Measurements from ENCODE around the gene KANTR. TPM values are rescaled to one million over a fixed set of nuclear protein-coding genes. Genes with fewer than 3 reads are reported as not detected.

KANTR gene
- total RNA-seq, 1 donor from 2014 or later, result 14.4 TPM

DNA sequence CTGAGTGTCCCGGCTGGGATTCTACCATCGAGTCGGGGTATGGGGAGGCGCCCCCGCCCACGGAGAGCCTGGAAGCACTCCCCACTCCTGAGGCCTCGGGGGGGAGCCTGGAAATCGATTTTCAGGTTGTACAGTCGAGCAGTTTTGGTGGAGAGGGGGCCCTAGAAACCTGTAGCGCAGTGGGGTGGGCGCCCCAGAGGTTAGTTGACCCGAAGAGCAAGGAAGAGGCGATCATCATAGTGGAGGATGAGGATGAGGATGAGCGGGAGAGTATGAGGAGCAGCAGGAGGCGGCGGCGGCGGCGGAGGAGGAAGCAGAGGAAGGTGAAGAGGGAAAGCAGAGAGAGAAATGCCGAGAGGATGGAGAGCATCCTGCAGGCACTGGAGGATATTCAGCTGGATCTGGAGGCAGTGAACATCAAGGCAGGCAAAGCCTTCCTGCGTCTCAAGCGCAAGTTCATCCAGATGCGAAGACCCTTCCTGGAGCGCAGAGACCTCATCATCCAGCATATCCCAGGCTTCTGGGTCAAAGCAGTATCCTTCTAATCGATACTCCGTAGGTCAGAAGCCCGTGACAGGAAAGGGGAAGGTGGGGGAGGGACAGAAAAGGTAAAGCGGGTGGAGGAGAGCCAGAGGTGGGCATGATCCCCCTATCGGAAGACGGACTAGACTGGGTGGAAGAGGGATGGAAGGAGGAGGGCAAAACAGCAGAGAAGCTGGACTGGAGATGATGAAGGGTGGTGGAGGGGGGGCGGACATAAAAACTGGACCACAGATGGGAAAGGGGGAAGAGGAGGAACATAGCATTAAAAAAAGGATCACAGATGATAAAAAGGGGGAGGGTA is 10.9 kb upstream of the KANTR start:
- peak; percentile 50 for DNase-seq (ENCODE audit: extremely low spot score, unreplicated experiment)
- H3K27ac Mint-ChIP-seq, result peak overlapping the region; percentile 79
- peak overlapping the region; percentile 95 for H3K4me3 Mint-ChIP-seq
- TF ChIP-seq, protein P1, sequence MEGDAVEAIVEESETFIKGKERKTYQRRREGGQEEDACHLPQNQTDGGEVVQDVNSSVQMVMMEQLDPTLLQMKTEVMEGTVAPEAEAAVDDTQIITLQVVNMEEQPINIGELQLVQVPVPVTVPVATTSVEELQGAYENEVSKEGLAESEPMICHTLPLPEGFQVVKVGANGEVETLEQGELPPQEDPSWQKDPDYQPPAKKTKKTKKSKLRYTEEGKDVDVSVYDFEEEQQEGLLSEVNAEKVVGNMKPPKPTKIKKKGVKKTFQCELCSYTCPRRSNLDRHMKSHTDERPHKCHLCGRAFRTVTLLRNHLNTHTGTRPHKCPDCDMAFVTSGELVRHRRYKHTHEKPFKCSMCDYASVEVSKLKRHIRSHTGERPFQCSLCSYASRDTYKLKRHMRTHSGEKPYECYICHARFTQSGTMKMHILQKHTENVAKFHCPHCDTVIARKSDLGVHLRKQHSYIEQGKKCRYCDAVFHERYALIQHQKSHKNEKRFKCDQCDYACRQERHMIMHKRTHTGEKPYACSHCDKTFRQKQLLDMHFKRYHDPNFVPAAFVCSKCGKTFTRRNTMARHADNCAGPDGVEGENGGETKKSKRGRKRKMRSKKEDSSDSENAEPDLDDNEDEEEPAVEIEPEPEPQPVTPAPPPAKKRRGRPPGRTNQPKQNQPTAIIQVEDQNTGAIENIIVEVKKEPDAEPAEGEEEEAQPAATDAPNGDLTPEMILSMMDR (conservative IDR thresholded peaks at IDR 0.05), result no peak
- peaks cover 31% of the 10 kb centered on the region for H3K4me1 Mint-ChIP-seq (ENCODE audit: unreplicated experiment)
- no peaks in the 10 kb centered on the region for H3K27me3 Mint-ChIP-seq
- peaks cover 13% of the 10 kb centered on the region for H3K36me3 Mint-ChIP-seq
- no peaks in the 10 kb centered on the region for H3K9me3 Mint-ChIP-seq

- H3K36me3 Mint-ChIP-seq, result peaks cover 13% of the 10 kb centered on the region
- H3K4me3 Mint-ChIP-seq, result peak overlapping the region; percentile 95
- no peaks in the 10 kb centered on the region for H3K9me3 Mint-ChIP-seq
- peaks cover 35% of the 10 kb centered on the region for H3K4me1 Mint-ChIP-seq (ENCODE audit: unreplicated experiment)
- peak; percentile 25 for DNase-seq (ENCODE audit: extremely low spot score, unreplicated experiment)
- H3K27me3 Mint-ChIP-seq, result no peaks in the 10 kb centered on the region
- TF ChIP-seq, protein P1 (conservative IDR thresholded peaks at IDR 0.05), result no peak
- H3K27ac Mint-ChIP-seq, result peak overlapping the region; percentile 79
Measured at GRCh38 chrX:53084043-53084570, 9.8 kb upstream of the KANTR start.

DNA sequence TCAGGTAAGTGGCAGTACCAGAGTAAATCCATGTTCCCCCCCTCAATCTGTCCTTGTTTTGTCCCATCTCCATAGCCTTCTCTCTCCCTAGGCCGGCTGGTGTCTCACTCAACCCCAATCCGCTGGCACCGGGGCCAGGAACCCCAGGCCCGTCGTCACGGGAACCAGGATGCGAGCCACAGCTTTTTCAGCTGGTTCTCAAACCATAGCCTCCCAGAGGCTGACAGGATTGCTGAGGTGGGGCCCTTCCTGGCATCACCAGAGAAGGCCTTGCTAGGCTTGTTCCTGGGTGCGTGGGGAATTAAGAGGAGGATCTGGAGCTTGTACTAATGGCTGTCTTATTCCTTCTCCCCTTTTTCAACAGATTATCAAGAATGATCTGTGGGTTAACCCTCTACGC is 9.1 kb upstream of the KANTR start:
- H3K9me3 Mint-ChIP-seq, result no peaks in the 10 kb centered on the region
- H3K4me1 Mint-ChIP-seq (ENCODE audit: unreplicated experiment), result peaks cover 31% of the 10 kb centered on the region
- H3K27me3 Mint-ChIP-seq, result no peaks in the 10 kb centered on the region
- peak; percentile 48 for DNase-seq (ENCODE audit: extremely low spot score, unreplicated experiment)
- no peak overlapping the region for H3K27ac Mint-ChIP-seq
- H3K4me3 Mint-ChIP-seq, result peak overlapping the region; percentile 19
- H3K36me3 Mint-ChIP-seq, result peaks cover 13% of the 10 kb centered on the region
- TF ChIP-seq, protein P1 (conservative IDR thresholded peaks at IDR 0.05), result no peak

GRCh38 chrX:53085661-53086229 is 8.2 kb upstream of the KANTR start:
- Mint-ChIP-seq H3K27me3 (no peaks in the 10 kb centered on the region), H3K27ac (peak overlapping the region; percentile 53), H3K36me3 (peaks cover 13% of the 10 kb centered on the region), H3K4me1 (ENCODE audit: unreplicated experiment) (peaks cover 25% of the 10 kb centered on the region), H3K4me3 (peak overlapping the region; percentile 42), H3K9me3 (no peaks in the 10 kb centered on the region)
- TF ChIP-seq, protein P1 (conservative IDR thresholded peaks at IDR 0.05), result no peak
- DNase-seq (ENCODE audit: extremely low spot score, unreplicated experiment), result peak; percentile 15

DNA sequence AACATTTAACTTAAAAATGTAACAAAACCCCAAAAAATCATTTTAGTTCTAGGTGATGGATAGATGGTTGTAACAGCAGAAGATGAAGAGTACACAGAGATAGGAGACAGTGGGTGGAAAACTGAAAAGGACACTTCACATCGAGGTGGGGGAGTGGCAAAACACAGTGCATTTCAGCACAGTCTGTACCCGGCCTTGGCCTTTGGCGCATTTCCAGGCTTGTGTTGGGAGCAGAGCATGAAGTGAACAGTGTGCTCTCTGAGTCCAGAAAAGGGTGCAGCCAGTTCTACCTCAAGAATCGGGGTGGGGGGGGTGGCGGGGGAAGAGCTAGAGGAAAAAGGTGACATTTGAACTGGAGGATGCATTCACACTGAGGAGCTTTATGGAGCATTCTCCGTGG is 7.5 kb upstream of the KANTR start:
- TF ChIP-seq, protein P1 (conservative IDR thresholded peaks at IDR 0.05), result no peak
- DNase-seq (ENCODE audit: extremely low spot score, unreplicated experiment), result no peak
- H3K27ac Mint-ChIP-seq, result no peak overlapping the region
- no peaks in the 10 kb centered on the region for H3K9me3 Mint-ChIP-seq
- peaks cover 13% of the 10 kb centered on the region for H3K36me3 Mint-ChIP-seq
- H3K27me3 Mint-ChIP-seq, result no peaks in the 10 kb centered on the region
- H3K4me3 Mint-ChIP-seq, result no peak overlapping the region
- peaks cover 23% of the 10 kb centered on the region for H3K4me1 Mint-ChIP-seq (ENCODE audit: unreplicated experiment)
